H1 (cell line): Measurements from ENCODE around the gene ADGRG1. TPM values are rescaled to one million over a fixed set of nuclear protein-coding genes. Genes with fewer than 3 reads are reported as not detected.

Experiments
- CTCF ChIA-PET: fragments of 300-600 bp; sonication (Branson Sonifier 250); formaldehyde crosslinking; loops from one replicate; lab custom pipeline; 2021; ENCODE audit not compliant: partially characterized antibody; lab: Charles Lee
- POLR2A ChIA-PET: fragments of 300-600 bp; sonication (Branson Sonifier 250); formaldehyde crosslinking; loops from one replicate; lab custom pipeline; 2021; ENCODE audit warnings: inconsistent platforms; ENCODE audit not compliant: partially characterized antibody; lab: Charles Lee
- DNase-seq, 2 experiments: peaks; one replicate each; pipeline versions ENCODE4 v3.0.0 to v3.0.0-alpha.2; 2010 to 2022; ENCODE audit warnings: low spot score in 2 of 2, low read depth in 1 of 2, mixed read lengths in 1 of 2
- FAIRE-seq: peaks from 2 replicates; lab custom pipeline; 2011; peaks lifted over from hg19 to GRCh38; lab: Jason Lieb, UNC
- H2AFZ ChIP-seq: 2 replicates; pipeline ENCODE4 v1.8.1; 2012; ENCODE audit warnings: low read length, inconsistent platforms
- H2AK5ac ChIP-seq: 2 replicates; pipeline ENCODE4 v1.6.1; 2013; ENCODE audit warnings: low read depth, low read length
- H2BK120ac ChIP-seq: replicated peaks from 2 replicates; pipeline ENCODE3; 2013; ENCODE audit warnings: low read depth, low read length, inconsistent platforms
- H2BK12ac ChIP-seq: 2 replicates; pipeline ENCODE4 v1.6.1; 2013; ENCODE audit warnings: low read depth, low read length
- H2BK15ac ChIP-seq: 2 replicates; pipeline ENCODE4 v1.6.1; 2013; ENCODE audit warnings: low read length
- H2BK20ac ChIP-seq: 2 replicates; pipeline ENCODE4 v1.6.1; 2013; ENCODE audit warnings: low read length
- H2BK5ac ChIP-seq: 2 replicates; pipeline ENCODE4 v1.6.1; 2013; ENCODE audit warnings: low read depth, low read length
- H3K14ac ChIP-seq: 2 replicates; pipeline ENCODE4 v1.6.1; 2013; ENCODE audit warnings: inconsistent platforms; ENCODE audit not compliant: insufficient read length
- H3K18ac ChIP-seq: 2 replicates; pipeline ENCODE4 v1.6.1; 2013; ENCODE audit warnings: low read length; ENCODE audit errors: extremely low read depth
- H3K23ac ChIP-seq: 2 replicates; pipeline ENCODE4 v1.6.1; 2013; ENCODE audit warnings: inconsistent platforms; ENCODE audit not compliant: insufficient read length
- H3K23me2 ChIP-seq: 2 replicates; pipeline ENCODE4 v1.6.1; 2013; ENCODE audit warnings: low read depth, low read length
- H3K27ac ChIP-seq: 2 replicates; pipeline ENCODE4 v1.6.1; 2011; ENCODE audit warnings: low read depth, low read length, inconsistent platforms
- H3K27me3 ChIP-seq, 4 experiments: replicated peaks in 1 of 4; 1 replicate in 1 of 4; 2 replicates in 3 of 4; pipeline versions ENCODE4 v1.6.1 to v1.8.1; 2011 to 2013; ENCODE audit warnings: low read length in 3 of 4, mild to moderate bottlenecking in 3 of 4, inconsistent platforms in 2 of 4, mixed read lengths in 2 of 4, moderate library complexity in 1 of 4; ENCODE audit not compliant: control insufficient read depth in 3 of 4, insufficient read depth in 3 of 4; ENCODE audit errors: extremely low read depth in 1 of 4
- H3K36me3 ChIP-seq, 4 experiments: 2 replicates each; pipeline versions ENCODE4 v1.6.1 to v1.8.1; 2011 to 2013; ENCODE audit warnings: mild to moderate bottlenecking in 4 of 4, low read length in 3 of 4, moderate library complexity in 2 of 4, control low read depth in 1 of 4, inconsistent platforms in 1 of 4; ENCODE audit not compliant: insufficient read depth in 4 of 4, control insufficient read depth in 2 of 4
- H3K4ac ChIP-seq: replicated peaks from 2 replicates; pipeline ENCODE3; 2013; ENCODE audit warnings: low read length, low read depth, mixed read lengths, inconsistent platforms; ENCODE audit not compliant: insufficient read length
- H3K4me1 ChIP-seq, 4 experiments: replicated peaks in 1 of 4; 1 replicate in 1 of 4; 2 replicates in 3 of 4; pipeline versions ENCODE4 v1.6.1 to v1.8.1; 2011 to 2013; ENCODE audit warnings: low read length in 3 of 4, inconsistent platforms in 2 of 4, mixed read lengths in 1 of 4; ENCODE audit not compliant: insufficient read depth in 4 of 4, control insufficient read depth in 3 of 4
- H3K4me2 ChIP-seq, 2 experiments: 2 replicates each; pipeline versions ENCODE4 v1.6.1 to v1.8.1; 2011 to 2013; ENCODE audit warnings: low read depth in 2 of 2, low read length in 2 of 2, control low read depth in 1 of 2, inconsistent platforms in 1 of 2, mild to moderate bottlenecking in 1 of 2; ENCODE audit not compliant: insufficient read depth in 1 of 2
- H3K4me3 ChIP-seq, 4 experiments: fragments of 200-600, 300-600 bp in 1 of 4; sonication (generic), shearing (Covaris generic), sonication (Bioruptor Twin) in 1 of 4; 2 replicates each; pipeline versions ENCODE4 v1.5.1 to v1.8.1; 2011 to 2016; ENCODE audit warnings: low read length in 4 of 4, low read depth in 3 of 4, control low read depth in 2 of 4, inconsistent platforms in 2 of 4, mild to moderate bottlenecking in 2 of 4, mixed read lengths in 1 of 4, moderate library complexity in 1 of 4; ENCODE audit not compliant: insufficient read depth in 2 of 4; ENCODE audit errors: extremely low read depth in 1 of 4
- H3K56ac ChIP-seq: replicated peaks from 2 replicates; pipeline ENCODE3; 2013; ENCODE audit warnings: low read depth, mild to moderate bottlenecking, mixed read lengths, low read length, inconsistent platforms; ENCODE audit not compliant: insufficient read length
- H3K79me1 ChIP-seq: 2 replicates; pipeline ENCODE4 v1.6.1; 2013; ENCODE audit warnings: low read depth, low read length, control low read depth
- H3K79me2 ChIP-seq, 2 experiments: 2 replicates each; pipeline versions ENCODE4 v1.6.1 to v1.8.1; 2012 to 2013; ENCODE audit warnings: low read length in 2 of 2, mild to moderate bottlenecking in 2 of 2, inconsistent platforms in 1 of 2; ENCODE audit not compliant: insufficient read depth in 2 of 2, control insufficient read depth in 1 of 2
- H3K9ac ChIP-seq, 4 experiments: replicated peaks in 1 of 4; 1 replicate in 1 of 4; 2 replicates in 3 of 4; pipeline versions ENCODE4 v1.6.1 to v1.8.1; 2011 to 2013; ENCODE audit warnings: low read depth in 3 of 4, low read length in 3 of 4, control low read depth in 2 of 4, mild to moderate bottlenecking in 2 of 4, moderate library complexity in 2 of 4, inconsistent platforms in 1 of 4; ENCODE audit errors: extremely low read depth in 1 of 4
- H3K9me3 ChIP-seq, 2 experiments: 2 replicates each; pipeline versions ENCODE4 v1.6.1 to v1.8.1; 2012 to 2013; ENCODE audit warnings: mild to moderate bottlenecking in 2 of 2, moderate library complexity in 2 of 2, control low read depth in 1 of 2, inconsistent platforms in 1 of 2, low read depth in 1 of 2, low read length in 1 of 2, mixed read lengths in 1 of 2; ENCODE audit not compliant: insufficient read depth in 2 of 2
- H4K20me1 ChIP-seq, 2 experiments: replicated peaks in 1 of 2; 2 replicates each; pipeline versions ENCODE3 to v1.8.1; 2011 to 2013; ENCODE audit warnings: inconsistent platforms in 2 of 2, low read length in 2 of 2, mild to moderate bottlenecking in 1 of 2; ENCODE audit not compliant: insufficient read depth in 2 of 2, control insufficient read depth in 1 of 2
- H4K5ac ChIP-seq: 2 replicates; pipeline ENCODE4 v1.6.1; 2013; ENCODE audit warnings: low read length, low read depth, mixed read lengths, inconsistent platforms; ENCODE audit not compliant: insufficient read length
- H4K8ac ChIP-seq: 2 replicates; pipeline ENCODE4 v1.8.0; 2013; ENCODE audit warnings: mild to moderate bottlenecking, moderate library complexity, low read length, inconsistent platforms; ENCODE audit not compliant: insufficient read depth; ENCODE audit errors: extremely low read depth
- H4K91ac ChIP-seq: replicated peaks from 2 replicates; pipeline ENCODE3; 2013; ENCODE audit warnings: low read length, mixed read lengths, inconsistent platforms; ENCODE audit not compliant: insufficient read length
- BACH1 ChIP-seq: IDR thresholded peaks from 2 replicates; pipeline ENCODE4 v1.6.1; 2012; ENCODE audit warnings: low read length, improper control_type of control experiment
- CEBPB ChIP-seq: IDR thresholded peaks from 2 replicates; pipeline ENCODE4 v1.6.1; 2012; ENCODE audit warnings: low read depth, low read length
- CTBP2 ChIP-seq: IDR thresholded peaks from 2 replicates; pipeline ENCODE4 v1.7.0; 2011; ENCODE audit warnings: borderline replicate concordance, mild to moderate bottlenecking, moderate library complexity, mixed read lengths, low read length; ENCODE audit not compliant: insufficient read depth, insufficient read length
- FOSL1 ChIP-seq: IDR thresholded peaks from 2 replicates; pipeline ENCODE4 v1.6.1; 2011; ENCODE audit warnings: mild to moderate bottlenecking, low read depth, low read length, moderate library complexity; ENCODE audit not compliant: insufficient read depth
- HDAC2 ChIP-seq, 2 experiments: fragments of 300-600 bp in 1 of 2; sonication (generic) in 1 of 2; IDR thresholded peaks; 2 replicates each; pipeline ENCODE4 v1.6.1; 2011 to 2012; ENCODE audit warnings: low read depth in 2 of 2, low read length in 2 of 2, mild to moderate bottlenecking in 2 of 2, moderate library complexity in 2 of 2, borderline replicate concordance in 1 of 2, inconsistent platforms in 1 of 2
- KDM5A ChIP-seq: fragments of 200-600 bp; IDR thresholded peaks from 2 replicates; pipeline ENCODE4 v1.7.1; 2012; ENCODE audit warnings: mild to moderate bottlenecking, low read length, inconsistent platforms, mixed read lengths
- MAFK ChIP-seq: IDR thresholded peaks from 2 replicates; pipeline ENCODE4 v1.6.1; 2012; ENCODE audit warnings: low read depth, mild to moderate bottlenecking, improper control_type of control experiment, low read length
- MAX ChIP-seq: IDR thresholded peaks from 2 replicates; pipeline ENCODE4 v1.6.1; 2012; ENCODE audit warnings: inconsistent platforms
- POLR2A ChIP-seq, 2 experiments: IDR thresholded peaks; 1 replicate in 1 of 2; 2 replicates in 1 of 2; pipeline ENCODE4 v1.6.1; 2011; ENCODE audit warnings: low read depth in 2 of 2, low read length in 2 of 2, mild to moderate bottlenecking in 2 of 2; ENCODE audit errors: control extremely low read depth in 1 of 2
- RFX5 ChIP-seq: IDR thresholded peaks from 2 replicates; pipeline ENCODE4 v1.6.1; 2011; ENCODE audit warnings: low read depth, low read length, improper control_type of control experiment, borderline replicate concordance
- SAP30 ChIP-seq: fragments of 300-600 bp; sonication (generic); IDR thresholded peaks from 2 replicates; pipeline ENCODE4 v1.7.1; 2012; ENCODE audit warnings: low read length, moderate library complexity, mild to moderate bottlenecking, inconsistent platforms; ENCODE audit not compliant: insufficient read depth, insufficient replicate concordance
- SP4 ChIP-seq: IDR thresholded peaks from 2 replicates; pipeline ENCODE4 v1.6.1; 2012; ENCODE audit warnings: low read length, inconsistent platforms
- TBP ChIP-seq: IDR thresholded peaks from 2 replicates; pipeline ENCODE4 v1.6.1; 2011; ENCODE audit warnings: low read depth, low read length, improper control_type of control experiment
- ZNF274 ChIP-seq: IDR thresholded peaks from 2 replicates; pipeline ENCODE4 v1.7.0; 2012; ENCODE audit warnings: low read length, borderline replicate concordance; ENCODE audit errors: extremely low read depth
- WGBS, 2 experiments: shearing (Covaris generic) in 1 of 2; methylation state at CpG; one replicate each; pipeline versions ENCODE4 v1.1.6 to v1.1.7; 2013 to 2015; ENCODE audit warnings: low lambda C conversion rate in 2 of 2, mixed read lengths in 2 of 2, inconsistent platforms in 1 of 2, low coverage in 1 of 2, missing lambda C conversion rate in 1 of 2; ENCODE audit not compliant: insufficient replicate concordance in 2 of 2, insufficient coverage in 1 of 2, insufficient read length in 1 of 2; ENCODE audit errors: extremely low coverage in 1 of 2, missing lambda C conversion rate in 1 of 2; 5-methylcytosine and 5-hydroxymethylcytosine counted together
- polyA plus RNA-seq, 7 experiments: library from polyadenylated mRNA; depleted of rRNA in 3 of 7; stranded (reverse) in 5 of 7; unstranded in 2 of 7; fragments of >200 nt in 5 of 7; fragments of 200-250 nt in 2 of 7; gene quantifications; 1 replicate in 5 of 7; 2 replicates in 1 of 7; 4 replicates in 1 of 7; pipeline versions ENCODE4 v1.2.1 to v1.2.3, GENCODE V29; 2011 to 2013; ENCODE audit warnings: missing spikeins in 2 of 7, mixed read lengths in 2 of 7
- total RNA-seq: library from RNA; stranded (reverse); fragmentation: NEBNext Ultra II Directional; extraction: Animal tissue kit (Norgen Biotek cat#: 25700); gene quantifications from 2 replicates; pipeline ENCODE4 v1.2.1, GENCODE V29; 2021

Gene ADGRG1
- total and polyA plus RNA-seq, 2 of the 8 experiments (the other 6 are each of a cell fraction or from before 2014, with no cell fraction given), result 1.3 to 2.6 TPM

- CTCF ChIA-PET, result interaction anchor here (1.2 to 7.2 kb wide), 9 partner anchors 8 to 115 kb away, joined by 3 to 63 read pairs (median 11); partner anchors contain the start of gene ADGRG3
- Histone ChIP-seq H3K79me2 (no peaks in the 10 kb centered on the region), H3K14ac (no peak overlapping the region), H4K8ac (no peak overlapping the region), H3K9ac (no peak overlapping the region), H3K4me3 (no peak overlapping the region), H4K5ac (no peak overlapping the region), H3K23me2 (no peaks in the 10 kb centered on the region), H3K18ac (no peak overlapping the region), H2AFZ (no peak overlapping the region), H2BK12ac (no peak overlapping the region), H3K36me3 (no peaks in the 10 kb centered on the region), H2BK120ac (no peak overlapping the region), H3K4ac (no peak overlapping the region), H3K4me1 (no peaks in the 10 kb centered on the region), H3K27me3 (0 out of 7 replicates have a peak, but pooled peaks cover 0 to 2% (median 0%) of the 10 kb centered on the region in 4 experiments), H4K91ac (no peak overlapping the region), H3K56ac (no peak overlapping the region), H3K79me1 (no peaks in the 10 kb centered on the region), H4K20me1 (no peaks in the 10 kb centered on the region), H2BK15ac (no peak overlapping the region), H2BK20ac (no peak overlapping the region), H3K9me3 (no peaks in the 10 kb centered on the region), H3K23ac (no peak overlapping the region), H2BK5ac (no peak overlapping the region), H2AK5ac (no peak overlapping the region), H3K4me2 (no peak overlapping the region), H3K27ac (no peak overlapping the region)
- WGBS, 2 experiments, result 83% methylated on average over 8 of the region's 8 CpGs; no CpG with 5 or more reads in 1 of the 2 experiments
- FAIRE-seq (no peak), DNase-seq (no peak)
- POLR2A ChIA-PET, result no interaction called here
- TF ChIP-seq FOSL1 (no peak), ZNF274 (no peak), BACH1 (no peak), SAP30 (no peak), TBP (no peak), POLR2A (IDR thresholded peaks at IDR 0.05; ENCODE audit: control extremely low read depth in 1 of 2, low read depth in 2 of 2, low read length in 2 of 2) (no peak), MAX (no peak), CEBPB (no peak), SP4 (no peak), HDAC2 (IDR thresholded peaks at IDR 0.05; ENCODE audit: borderline replicate concordance in 1 of 2, low read depth in 2 of 2, low read length in 2 of 2) (no peak), MAFK (no peak), RFX5 (no peak), KDM5A (no peak), CTBP2 (no peak)
Observed at GRCh38 chr16:57608462-57609113, 19.8 kb upstream of the ADGRG1 start.
